RCC 7860 (cell line): Measurements from ENCODE around the gene JMJD8.

Experiments used
- DNase-seq: peaks from one replicate; pipeline ENCODE4 v3.0.0-alpha.2; 2015; ENCODE audit warnings: low spot score
- FAIRE-seq: peaks from 2 replicates; lab custom pipeline; 2012; peaks lifted over from hg19 to GRCh38; lab: Jason Lieb, UNC

JMJD8 gene

GRCh38 chr16:666572-666971, 17.6 kb downstream of the JMJD8 start:
- DNase-seq (no peak), FAIRE-seq (no peak)

DNA sequence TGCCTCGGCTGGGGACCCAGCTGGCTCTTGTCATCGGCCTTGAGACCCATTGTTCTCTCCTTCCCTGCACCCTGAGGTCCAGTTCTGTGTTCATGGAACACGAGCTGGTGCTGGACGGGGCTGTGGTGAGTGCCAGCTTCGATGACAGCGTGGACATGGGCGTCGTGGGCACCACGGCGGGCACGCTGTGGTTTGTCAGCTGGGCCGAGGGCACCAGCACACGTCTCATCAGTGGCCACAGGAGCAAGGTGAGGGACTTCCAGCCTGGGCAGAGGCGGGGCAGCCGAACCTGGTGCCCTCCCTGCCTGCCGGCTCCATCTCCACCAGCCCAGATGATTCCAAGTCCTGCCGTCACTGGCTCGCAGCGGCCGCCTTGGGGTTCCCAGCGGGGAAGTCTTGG, 21.5 kb downstream of the JMJD8 start:
- DNase-seq (no peak), FAIRE-seq (no peak)

DNA sequence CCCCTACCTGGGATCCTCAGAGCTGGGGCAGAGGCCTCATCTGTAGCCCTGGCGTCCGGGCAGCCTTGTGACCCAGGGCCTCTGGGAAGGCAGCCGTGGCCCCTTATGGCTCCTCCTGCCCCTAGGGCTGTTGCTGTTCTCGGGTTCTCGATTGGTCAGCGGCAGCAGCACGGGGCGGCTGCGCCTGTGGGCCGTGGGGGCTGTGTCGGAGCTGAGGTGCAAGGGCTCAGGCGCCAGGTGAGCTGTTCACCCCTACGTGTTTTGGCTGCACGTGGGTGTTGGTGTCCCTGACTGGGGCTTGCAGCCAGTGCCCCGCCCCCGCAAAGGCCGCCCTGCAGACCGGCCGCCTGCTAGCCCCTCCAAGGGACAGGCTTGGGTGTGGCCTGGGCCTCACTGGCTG, 22.0 kb downstream of the JMJD8 start:
- FAIRE-seq (no peak), DNase-seq (no peak)

- no peak for DNase-seq
- FAIRE-seq = no peak
Measured at GRCh38 chr16:661184-661821, 22.8 kb downstream of the JMJD8 start.

DNA sequence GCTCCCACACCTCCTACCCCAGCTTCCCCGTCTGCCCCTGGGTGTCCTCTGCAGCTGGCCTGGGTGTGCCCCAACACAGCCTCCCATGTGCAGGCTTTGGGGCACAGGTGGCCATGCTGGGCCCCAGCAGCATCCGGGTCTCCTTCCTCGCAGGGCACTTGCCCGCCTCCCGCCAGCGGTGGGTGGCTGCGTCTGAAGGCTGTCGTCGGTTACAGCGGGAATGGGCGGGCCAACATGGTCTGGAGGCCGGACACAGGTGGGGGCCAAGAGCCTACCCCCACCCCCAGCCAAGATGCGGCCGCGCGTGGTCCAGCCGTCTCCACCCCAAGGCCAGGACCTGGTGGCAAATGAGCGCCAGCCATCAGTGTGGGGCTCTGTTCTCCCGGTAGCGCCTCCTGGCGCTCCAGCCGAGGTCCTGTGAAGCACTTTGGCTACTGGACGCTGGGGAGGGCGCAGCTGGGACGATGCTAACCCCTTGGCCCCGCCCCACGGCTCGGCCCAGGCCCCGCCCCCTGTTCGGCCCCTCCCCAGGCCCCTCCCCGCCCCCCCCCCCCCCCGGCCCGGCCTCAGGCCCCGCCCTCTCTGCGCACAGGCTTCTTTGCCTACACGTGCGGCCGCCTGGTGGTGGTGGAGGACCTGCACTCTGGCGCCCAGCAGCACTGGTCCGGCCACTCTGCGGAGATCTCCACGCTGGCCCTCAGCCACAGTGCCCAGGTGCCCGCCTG, 23.5 kb downstream of the JMJD8 start:
- no peak for FAIRE-seq
- DNase-seq = peak; percentile 25

DNA sequence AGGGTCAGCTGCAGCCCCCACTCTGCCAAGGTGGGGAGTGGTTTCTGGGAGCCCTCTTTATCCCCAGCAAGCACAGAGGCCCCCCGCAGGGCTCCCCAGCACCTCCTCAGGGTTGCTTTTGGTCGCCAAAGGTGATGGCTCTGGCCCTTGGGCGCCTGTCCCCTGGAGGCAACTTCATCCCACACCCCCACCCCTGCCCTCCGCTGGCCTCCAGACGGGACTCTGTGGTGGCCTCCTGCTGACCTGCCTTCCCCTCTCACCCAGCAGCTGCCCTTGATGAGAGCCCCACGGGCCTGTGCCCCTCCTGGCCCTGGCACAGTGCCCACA, 24.0 kb downstream of the JMJD8 start:
- DNase-seq (no peak), FAIRE-seq (no peak)

DNA sequence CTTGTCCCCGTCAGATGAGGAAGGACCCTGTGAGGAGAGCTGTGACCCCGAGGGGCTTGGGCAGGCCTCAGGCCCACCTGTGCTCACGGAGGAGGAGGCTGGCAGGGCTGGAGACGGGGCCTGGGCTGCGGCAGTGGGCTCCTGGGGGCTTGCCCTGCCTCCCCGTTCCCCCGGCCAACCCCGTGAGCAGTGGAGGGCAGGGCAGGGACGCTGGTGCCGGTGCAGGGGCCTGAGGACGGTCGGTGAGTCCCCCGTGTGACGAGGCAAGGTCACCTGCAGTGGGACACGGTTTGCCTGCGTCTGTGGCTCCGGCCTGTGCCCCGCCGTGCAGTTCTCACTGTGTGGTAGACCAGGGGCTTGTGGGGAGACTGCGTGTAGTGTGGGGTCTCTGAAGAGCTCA, 24.5 kb downstream of the JMJD8 start:
- DNase-seq (no peak), FAIRE-seq (no peak)

DNA sequence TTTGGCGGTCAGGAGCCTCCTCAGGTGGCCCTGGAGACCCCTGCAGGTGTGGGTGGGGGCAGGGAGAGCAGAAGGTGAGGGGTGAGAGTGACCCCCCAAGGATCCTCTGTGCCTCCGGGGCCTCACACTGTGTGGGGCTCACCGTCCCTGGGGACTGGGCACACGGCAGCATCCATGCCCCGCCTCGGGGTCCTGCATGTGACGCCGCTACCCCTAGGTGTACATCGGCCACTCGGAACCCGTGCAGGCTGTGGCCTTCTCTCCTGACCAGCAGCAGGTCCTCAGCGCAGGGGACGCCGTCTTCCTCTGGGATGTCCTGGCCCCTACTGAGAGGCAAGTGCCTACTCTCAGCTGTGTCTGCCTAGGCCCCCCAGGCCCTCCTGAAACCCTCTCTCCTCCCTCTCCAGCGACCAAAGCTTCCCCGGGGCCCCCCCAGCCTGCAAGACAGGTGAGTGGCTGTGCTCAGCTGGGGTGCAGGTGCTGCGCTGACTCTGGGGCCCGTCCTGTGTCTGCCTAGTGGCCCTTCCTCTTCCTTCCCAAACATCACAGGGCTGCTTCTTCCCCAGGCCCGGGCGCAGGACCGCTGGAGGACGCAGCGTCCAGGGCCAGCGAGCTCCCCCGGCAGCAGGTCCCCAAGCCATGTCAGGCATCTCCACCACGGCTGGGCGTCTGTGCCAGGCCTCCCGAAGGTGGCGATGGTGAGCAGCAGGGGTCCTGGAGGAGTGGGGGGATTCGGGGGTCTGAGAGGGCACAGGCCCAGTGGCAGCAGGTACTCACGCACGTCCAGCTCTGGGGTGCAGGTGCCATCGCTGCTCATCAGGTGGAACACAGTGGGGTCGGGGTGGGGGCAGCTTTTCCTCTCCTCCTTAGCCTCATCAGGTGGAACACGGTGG, 25.2 kb downstream of the JMJD8 start:
- no peak for FAIRE-seq
- no peak for DNase-seq

- DNase-seq = no peak
- FAIRE-seq = no peak
Measured at GRCh38 chr16:657487-657886, 26.6 kb downstream of the JMJD8 start.

- FAIRE-seq (no peak), DNase-seq (no peak)
Measured at GRCh38 chr16:654034-654433, 30.1 kb downstream of the JMJD8 start.

- DNase-seq = no peak
- FAIRE-seq = no peak
Measured at GRCh38 chr16:652454-653305, 31.5 kb downstream of the JMJD8 start.

DNA sequence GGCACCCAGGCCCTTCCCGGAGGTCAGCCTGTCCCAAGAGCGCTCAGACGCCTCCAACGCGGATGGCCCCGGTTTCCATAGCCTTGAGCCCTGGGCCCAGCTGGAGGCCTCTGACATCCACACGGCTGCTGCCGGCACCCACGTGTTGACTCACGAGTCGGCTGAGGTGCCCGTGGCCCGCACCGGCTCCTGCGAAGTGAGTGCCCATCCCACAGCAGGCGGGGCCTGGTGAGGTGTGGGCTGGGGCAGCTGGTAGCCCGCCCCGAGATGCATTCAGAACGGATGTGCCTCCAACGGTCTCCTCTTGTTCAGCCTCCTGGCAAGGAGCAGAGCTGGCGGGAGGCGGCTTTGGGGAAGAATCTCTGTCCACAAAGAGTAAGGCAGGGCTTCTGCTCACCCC, 32.3 kb downstream of the JMJD8 start:
- no peak for DNase-seq
- FAIRE-seq = no peak

- FAIRE-seq (no peak), DNase-seq (no peak)
Measured at GRCh38 chr16:649631-650030, 34.5 kb downstream of the JMJD8 start.

GRCh38 chr16:648781-649589, 35.1 kb downstream of the JMJD8 start, which contains the start of gene WDR90:
WDR90 (plus strand) TSS chr16:649365; CDS start chr16:649417, 52 bp downstream.
- no peak for FAIRE-seq

DNA sequence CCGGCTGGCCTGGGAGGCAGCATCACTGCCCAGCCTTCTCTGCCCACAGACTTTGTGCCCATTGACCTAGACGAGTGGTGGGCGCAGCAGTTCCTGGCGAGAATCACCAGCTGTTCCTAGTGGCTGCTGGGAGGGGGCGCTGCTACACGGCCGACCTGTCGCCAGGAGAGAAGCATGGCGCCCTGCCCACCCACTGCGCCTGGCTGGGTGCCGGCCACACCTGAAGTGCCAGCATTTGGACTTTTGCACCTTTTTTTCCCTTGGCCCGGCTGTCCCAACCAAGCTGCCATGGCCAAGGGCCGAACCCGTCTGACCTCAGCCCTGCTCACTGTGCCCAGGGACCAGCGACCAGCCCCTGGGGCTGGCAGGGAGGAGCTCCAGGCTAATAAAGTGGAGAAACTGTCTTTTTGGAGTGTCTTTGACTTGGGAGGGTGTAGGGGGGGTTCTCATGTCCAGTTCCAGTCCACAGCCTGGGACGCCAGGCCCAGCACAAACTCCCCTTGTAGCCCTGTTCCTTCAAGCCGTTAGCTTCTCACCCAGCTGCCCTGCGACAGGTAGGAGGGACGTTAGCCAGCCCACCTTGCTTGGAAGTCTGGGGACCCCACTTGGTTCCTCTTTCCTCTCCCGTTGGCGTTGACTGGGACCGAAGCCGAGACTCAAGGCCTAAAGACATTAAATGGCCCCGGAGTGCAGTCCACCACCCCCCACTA, 35.9 kb downstream of the JMJD8 start:
- DNase-seq = peak; percentile 60
- no peak for FAIRE-seq

More at GRCh38 chr16:648781-649589, 35.1 kb downstream of the JMJD8 start, which contains the start of gene WDR90:
- DNase-seq = peak; percentile 82

DNA sequence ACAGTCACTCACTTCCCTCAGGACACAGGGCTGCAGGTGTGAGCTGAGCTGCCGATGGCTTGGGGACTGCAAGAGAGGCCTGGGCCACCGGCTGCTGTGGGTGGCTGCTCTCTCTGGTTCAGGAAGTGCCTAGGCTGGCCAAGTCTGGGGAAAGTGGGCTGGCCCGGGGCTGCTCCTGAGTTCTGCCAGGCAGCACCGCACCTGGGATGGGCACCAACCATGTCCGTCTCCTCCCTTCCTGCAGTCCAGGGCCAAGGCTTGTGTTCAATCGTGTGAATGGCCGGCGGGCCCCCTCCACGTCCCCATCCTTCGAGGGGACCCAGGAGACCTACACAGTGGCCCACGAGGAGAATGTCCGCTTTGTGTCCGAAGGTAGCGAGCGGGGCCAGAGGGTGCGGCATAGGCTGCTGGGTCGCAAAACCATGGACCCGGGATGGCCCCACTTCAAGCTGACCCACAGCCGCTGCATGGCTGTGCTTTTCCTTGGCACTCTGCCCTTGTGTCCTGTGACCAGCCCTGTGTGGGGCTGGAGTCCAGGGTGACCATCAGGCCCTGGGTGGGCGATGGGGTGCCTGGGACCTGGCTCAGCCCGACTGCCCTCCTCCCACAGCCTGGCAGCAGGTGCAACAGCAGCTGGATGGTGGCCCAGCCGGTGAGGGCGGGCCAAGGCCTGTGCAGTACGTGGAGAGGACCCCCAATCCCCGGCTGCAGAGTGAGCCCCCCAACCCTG, 36.8 kb downstream of the JMJD8 start:
- no peak for DNase-seq
- no peak for FAIRE-seq

DNA sequence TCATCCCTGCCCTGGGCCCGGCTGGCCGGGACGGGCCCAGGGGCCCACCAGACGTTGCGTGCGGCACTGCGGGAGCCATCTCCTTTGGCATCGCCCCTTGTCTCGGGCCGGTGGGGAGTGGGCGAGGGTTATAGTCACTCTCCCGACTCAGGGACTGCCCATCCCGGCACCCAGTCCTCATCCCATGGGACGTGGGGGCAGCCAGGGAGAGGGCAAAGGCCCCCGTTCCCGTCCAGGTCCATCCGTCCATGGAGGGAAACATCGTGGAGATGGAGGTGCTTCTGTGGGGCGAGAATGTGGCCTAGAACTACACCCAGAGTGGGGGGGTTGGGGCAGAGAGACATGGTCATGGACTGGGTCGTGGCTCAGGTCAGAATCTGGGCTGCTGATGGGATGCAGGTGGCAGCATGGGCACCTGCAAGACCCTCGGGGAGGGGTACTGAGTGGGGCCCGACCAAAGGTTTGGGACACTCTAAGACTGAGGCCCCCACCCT, 37.4 kb downstream of the JMJD8 start:
- FAIRE-seq = no peak
- no peak for DNase-seq

GRCh38 chr16:645852-646678, 38.1 kb downstream of the JMJD8 start:
- no peak for FAIRE-seq

More at GRCh38 chr16:645852-646678, 38.1 kb downstream of the JMJD8 start:
- no peak for DNase-seq
